Epithelial cell of esophagus (primary cell): ENCODE results near the gene ROCK2.
A peak's percentile ranks its signal among the peaks of the same experiment; 100 is the strongest.

Experiments used
- DNase-seq: peaks from one replicate; pipeline ENCODE4 v3.0.0; 2010; ENCODE audit warnings: low read depth
- H3K4me3 ChIP-seq: 2 replicates; pipeline ENCODE4 v1.5.1; 2011; ENCODE audit warnings: mild to moderate bottlenecking, low read length, control low read depth
- TF ChIP-seq, protein P1 (sequence below): IDR thresholded peaks from 2 replicates; pipeline ENCODE4 v1.5.1; 2011; ENCODE audit warnings: low read depth, mild to moderate bottlenecking, low read length, control low read depth, inconsistent platforms; ENCODE audit not compliant: insufficient read depth; ENCODE audit errors: missing control alignments

ROCK2 gene

GRCh38 chr2:11387843-11388242, 43.4 kb upstream of the ROCK2 start:
- TF ChIP-seq, protein P1, sequence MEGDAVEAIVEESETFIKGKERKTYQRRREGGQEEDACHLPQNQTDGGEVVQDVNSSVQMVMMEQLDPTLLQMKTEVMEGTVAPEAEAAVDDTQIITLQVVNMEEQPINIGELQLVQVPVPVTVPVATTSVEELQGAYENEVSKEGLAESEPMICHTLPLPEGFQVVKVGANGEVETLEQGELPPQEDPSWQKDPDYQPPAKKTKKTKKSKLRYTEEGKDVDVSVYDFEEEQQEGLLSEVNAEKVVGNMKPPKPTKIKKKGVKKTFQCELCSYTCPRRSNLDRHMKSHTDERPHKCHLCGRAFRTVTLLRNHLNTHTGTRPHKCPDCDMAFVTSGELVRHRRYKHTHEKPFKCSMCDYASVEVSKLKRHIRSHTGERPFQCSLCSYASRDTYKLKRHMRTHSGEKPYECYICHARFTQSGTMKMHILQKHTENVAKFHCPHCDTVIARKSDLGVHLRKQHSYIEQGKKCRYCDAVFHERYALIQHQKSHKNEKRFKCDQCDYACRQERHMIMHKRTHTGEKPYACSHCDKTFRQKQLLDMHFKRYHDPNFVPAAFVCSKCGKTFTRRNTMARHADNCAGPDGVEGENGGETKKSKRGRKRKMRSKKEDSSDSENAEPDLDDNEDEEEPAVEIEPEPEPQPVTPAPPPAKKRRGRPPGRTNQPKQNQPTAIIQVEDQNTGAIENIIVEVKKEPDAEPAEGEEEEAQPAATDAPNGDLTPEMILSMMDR = no peak
- DNase-seq = no peak
- H3K4me3 ChIP-seq = no peak overlapping the region

DNA sequence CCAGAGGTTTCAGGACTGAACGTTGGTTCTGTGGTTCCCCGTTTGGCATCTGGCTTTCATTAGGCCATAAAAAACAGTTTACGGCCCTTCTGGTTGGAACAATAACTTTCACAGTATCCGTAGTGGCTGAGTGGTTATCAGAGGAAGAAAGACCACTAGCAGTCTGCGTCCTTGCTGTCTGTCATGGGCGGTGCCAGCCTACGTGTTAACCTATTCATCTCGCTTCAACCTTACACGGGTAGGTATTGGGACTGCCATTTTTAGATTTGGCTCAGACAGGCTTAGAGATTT, 42.6 kb upstream of the ROCK2 start:
- H3K4me3 ChIP-seq = no peak overlapping the region
- no peak for DNase-seq
- TF ChIP-seq, protein P1 = no peak

GRCh38 chr2:11385847-11386246, 41.4 kb upstream of the ROCK2 start:
- H3K4me3 ChIP-seq = no peak overlapping the region
- TF ChIP-seq, protein P1 = no peak
- no peak for DNase-seq

GRCh38 chr2:11385216-11385615, 40.8 kb upstream of the ROCK2 start:
- no peak for DNase-seq
- no peak overlapping the region for H3K4me3 ChIP-seq
- TF ChIP-seq, protein P1 = no peak

- no peak overlapping the region for H3K4me3 ChIP-seq
- TF ChIP-seq, protein P1 = no peak
- peak; percentile 66 for DNase-seq
Observed at GRCh38 chr2:11379558-11379957, 35.1 kb upstream of the ROCK2 start.

DNA sequence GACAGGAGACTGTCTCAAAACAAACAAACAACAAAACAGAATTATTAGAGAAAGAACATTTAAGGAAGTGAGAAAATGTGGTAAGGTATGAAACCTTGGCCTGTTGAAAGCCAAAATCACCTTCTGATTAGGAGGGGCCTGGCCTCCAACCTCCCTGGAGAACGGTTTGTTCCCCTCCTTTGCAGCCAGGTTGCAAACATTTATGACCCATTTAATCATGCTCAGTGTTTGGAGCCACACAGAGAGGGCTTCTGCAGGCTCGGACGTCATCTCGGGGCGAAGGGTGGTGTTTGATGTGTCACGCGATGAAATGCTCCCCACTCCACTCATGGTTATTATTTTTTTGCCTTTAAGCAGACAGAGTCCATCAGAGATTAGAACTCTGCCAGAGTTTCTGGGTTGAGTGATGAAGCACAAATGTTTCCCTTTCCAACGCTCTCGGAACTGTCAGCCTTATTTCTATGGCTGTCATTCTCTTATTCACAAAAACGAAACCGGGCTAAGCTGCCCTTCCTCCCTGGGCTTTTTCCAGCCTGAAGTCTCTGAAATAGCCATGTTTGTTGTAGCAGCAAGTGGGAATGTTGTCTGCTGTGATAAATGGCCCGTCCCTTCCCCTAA, 33.6 kb upstream of the ROCK2 start:
- TF ChIP-seq, protein P1 = no peak
- no peak for DNase-seq
- H3K4me3 ChIP-seq = no peak overlapping the region

- H3K4me3 ChIP-seq = no peak overlapping the region
- no peak for DNase-seq
- TF ChIP-seq, protein P1 = no peak
Observed at GRCh38 chr2:11376071-11376470, 31.6 kb upstream of the ROCK2 start.
